T-helper 1 cell treated with Interleukin-12 subunit alpha and Interleukin-12 subunit beta and Interleukin-4 antibody, amounts not matched to agents 30 μg/mL and 1 μg/mL, for 36 hours (primary cell): Measurements from ENCODE around the gene EVI5L.
"Not testable (repeated sequence)": the region's sequence is repeated elsewhere in the genome, so short reads cannot be mapped to it uniquely, and the experiment has no call there.

Experiments
- H3K27ac Mint-ChIP-seq: one replicate; pipeline ENCODE4 v1.8.0; 2021; ENCODE audit warnings: mild to moderate bottlenecking, mixed read lengths
- H3K27me3 Mint-ChIP-seq: one replicate; pipeline ENCODE4 v1.8.0; 2021; ENCODE audit warnings: low read depth, mixed read lengths
- H3K36me3 Mint-ChIP-seq: one replicate; pipeline ENCODE4 v1.8.0; 2021; ENCODE audit warnings: low read depth, mixed read lengths
- H3K4me1 Mint-ChIP-seq: one replicate; pipeline ENCODE4 v1.8.0; 2021; ENCODE audit warnings: low read depth, mixed read lengths
- H3K4me3 Mint-ChIP-seq: one replicate; pipeline ENCODE4 v1.8.0; 2021; ENCODE audit warnings: mild to moderate bottlenecking, moderate library complexity, mixed read lengths
- H3K9me3 Mint-ChIP-seq: one replicate; pipeline ENCODE4 v1.8.0; 2021; ENCODE audit warnings: mixed read lengths

Gene EVI5L

DNA sequence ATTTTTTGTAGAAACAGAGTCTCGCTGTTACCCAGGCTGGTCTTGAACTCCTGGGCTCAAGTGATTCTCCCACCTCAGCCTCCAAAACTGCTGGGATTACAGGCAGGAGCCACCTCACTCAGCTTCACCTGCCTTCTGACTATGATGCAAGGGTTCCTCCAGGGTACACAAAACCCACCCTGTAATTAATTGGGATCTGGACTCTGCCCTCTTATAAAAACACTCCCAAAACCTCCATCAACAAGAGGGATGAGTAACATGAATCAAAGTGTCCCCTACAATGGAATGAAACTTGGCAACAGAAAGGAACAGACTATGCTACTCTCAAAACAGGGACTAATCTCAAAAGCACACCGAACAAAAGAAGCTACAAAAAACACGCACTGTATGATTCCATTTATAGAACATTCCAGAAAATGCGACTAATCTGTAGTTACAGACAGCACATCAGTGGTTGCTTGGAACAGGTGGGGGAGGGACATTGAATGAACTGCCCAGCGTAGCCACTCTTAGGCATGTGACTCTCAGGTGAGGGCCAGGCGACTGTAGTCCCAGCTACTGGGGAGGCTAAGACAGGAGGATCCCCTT lies 47.3 kb downstream of the EVI5L start:
- Mint-ChIP-seq H3K36me3 (no peaks in the 10 kb centered on the region), H3K9me3 (no peaks in the 10 kb centered on the region), H3K27me3 (peaks cover 30% of the 10 kb centered on the region), H3K27ac (no peak overlapping the region), H3K4me3 (no peak overlapping the region), H3K4me1 (peaks cover 1% of the 10 kb centered on the region)

DNA sequence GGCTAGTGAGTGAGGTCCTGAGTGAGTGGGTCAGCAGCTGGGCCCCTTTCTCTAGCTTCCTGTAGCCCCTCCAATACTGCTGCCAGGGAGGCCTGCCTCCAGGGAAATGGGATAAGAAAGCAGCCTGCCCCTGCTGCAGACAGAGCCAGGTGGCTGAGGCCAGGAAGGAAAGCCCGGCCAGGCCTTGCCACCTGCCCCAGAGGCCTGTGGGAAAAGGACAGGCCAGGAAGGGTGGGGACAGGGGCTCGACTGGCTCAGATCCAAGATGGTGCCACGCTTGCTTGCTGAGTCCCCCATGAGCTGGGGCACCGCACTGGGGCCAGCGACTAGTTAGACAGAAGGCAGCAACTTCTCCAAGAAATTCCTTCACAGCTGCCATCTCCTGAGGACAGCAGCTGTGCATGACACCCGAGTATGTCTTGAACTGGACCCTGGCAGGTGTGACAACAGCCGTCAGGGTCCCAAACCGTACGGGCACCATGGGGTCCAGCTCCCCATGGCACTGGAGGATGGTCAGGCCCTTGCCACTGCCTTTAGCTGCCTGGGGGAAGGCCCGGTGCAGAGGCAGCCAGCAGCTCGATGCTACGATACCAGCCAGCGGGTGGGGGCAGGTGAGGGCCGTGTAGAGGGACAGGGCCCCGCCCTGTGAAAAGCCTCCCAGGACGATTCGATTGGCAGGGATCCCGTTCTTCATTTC lies 49.2 kb downstream of the EVI5L start:
- Mint-ChIP-seq H3K27ac (no peak overlapping the region), H3K4me3 (no peak overlapping the region), H3K4me1 (peaks cover 1% of the 10 kb centered on the region), H3K27me3 (peaks cover 20% of the 10 kb centered on the region), H3K9me3 (no peaks in the 10 kb centered on the region), H3K36me3 (no peaks in the 10 kb centered on the region)

DNA sequence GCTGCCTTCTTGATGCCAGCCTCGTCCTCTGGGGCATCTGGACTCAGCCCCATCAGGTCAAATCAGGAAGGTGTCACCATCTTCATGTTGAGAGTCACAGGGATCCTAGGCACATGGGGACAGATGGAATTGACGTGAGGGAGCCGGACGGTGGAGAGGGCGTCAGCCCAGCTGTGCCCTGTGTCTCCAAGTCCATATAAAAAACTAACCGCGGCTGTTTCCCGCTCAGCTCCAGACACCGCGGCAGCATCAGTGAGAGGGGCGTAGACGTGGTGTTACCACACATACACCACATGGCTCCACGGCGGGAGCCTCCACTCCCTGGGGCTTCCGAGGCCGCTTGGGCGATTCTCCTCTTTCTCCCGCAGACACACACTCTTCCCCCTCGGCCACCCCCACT lies 49.8 kb downstream of the EVI5L start:
- peaks cover 16% of the 10 kb centered on the region for H3K27me3 Mint-ChIP-seq
- no peak overlapping the region for H3K4me3 Mint-ChIP-seq
- no peaks in the 10 kb centered on the region for H3K9me3 Mint-ChIP-seq
- no peak overlapping the region for H3K27ac Mint-ChIP-seq
- peaks cover under 1% of the 10 kb centered on the region for H3K4me1 Mint-ChIP-seq
- H3K36me3 Mint-ChIP-seq = no peaks in the 10 kb centered on the region

DNA sequence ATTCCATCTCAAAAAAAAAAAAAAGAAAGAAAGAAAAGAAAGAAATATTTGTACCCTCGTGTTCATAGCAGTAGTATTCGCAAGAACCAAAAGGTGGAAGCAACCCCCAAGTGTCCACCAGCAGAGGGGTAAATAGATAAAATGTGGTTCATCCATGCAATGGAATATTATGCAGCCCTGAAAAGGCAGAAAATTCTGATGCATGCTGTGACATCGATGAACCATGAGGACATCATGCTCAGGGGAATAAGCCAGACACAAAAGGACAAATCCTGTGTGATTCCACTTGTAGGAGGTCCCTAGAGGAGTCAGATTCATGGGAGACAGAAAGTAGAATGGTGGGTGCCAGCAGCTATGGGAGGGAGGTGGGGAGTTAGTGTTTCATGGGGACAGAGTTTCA lies 51.9 kb downstream of the EVI5L start:
- no peaks in the 10 kb centered on the region for H3K9me3 Mint-ChIP-seq

DNA sequence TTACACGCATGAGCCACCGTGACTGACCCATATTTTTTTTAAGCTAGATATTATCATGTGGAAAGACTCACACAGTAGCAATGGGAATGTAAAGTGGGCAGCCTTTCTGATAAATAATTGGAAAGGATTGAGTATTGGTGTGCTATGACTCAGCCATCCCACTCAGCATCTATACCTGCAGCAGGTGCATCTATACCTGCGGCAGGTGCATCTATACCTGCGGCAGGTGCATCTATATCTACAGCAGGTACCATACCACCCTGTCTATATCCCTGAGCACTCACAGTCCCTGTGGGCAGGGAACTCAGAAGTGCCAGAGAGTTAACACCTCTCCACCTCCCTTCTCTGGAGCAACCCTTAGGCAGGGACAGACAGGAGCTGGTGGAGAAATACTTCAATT lies 53.1 kb downstream of the EVI5L start:
- H3K27me3 Mint-ChIP-seq = peaks cover 5% of the 10 kb centered on the region
- no peak overlapping the region for H3K4me3 Mint-ChIP-seq
- H3K27ac Mint-ChIP-seq = no peak overlapping the region
- H3K36me3 Mint-ChIP-seq = no peaks in the 10 kb centered on the region
- no peaks in the 10 kb centered on the region for H3K9me3 Mint-ChIP-seq
- H3K4me1 Mint-ChIP-seq = no peaks in the 10 kb centered on the region

More for the DNA sequence above, 51.9 kb downstream of the EVI5L start:
- Mint-ChIP-seq H3K27me3 (no peaks in the 10 kb centered on the region), H3K4me1 (no peaks in the 10 kb centered on the region), H3K36me3 (no peaks in the 10 kb centered on the region), H3K27ac (no peak overlapping the region), H3K4me3 (no peak overlapping the region)

DNA sequence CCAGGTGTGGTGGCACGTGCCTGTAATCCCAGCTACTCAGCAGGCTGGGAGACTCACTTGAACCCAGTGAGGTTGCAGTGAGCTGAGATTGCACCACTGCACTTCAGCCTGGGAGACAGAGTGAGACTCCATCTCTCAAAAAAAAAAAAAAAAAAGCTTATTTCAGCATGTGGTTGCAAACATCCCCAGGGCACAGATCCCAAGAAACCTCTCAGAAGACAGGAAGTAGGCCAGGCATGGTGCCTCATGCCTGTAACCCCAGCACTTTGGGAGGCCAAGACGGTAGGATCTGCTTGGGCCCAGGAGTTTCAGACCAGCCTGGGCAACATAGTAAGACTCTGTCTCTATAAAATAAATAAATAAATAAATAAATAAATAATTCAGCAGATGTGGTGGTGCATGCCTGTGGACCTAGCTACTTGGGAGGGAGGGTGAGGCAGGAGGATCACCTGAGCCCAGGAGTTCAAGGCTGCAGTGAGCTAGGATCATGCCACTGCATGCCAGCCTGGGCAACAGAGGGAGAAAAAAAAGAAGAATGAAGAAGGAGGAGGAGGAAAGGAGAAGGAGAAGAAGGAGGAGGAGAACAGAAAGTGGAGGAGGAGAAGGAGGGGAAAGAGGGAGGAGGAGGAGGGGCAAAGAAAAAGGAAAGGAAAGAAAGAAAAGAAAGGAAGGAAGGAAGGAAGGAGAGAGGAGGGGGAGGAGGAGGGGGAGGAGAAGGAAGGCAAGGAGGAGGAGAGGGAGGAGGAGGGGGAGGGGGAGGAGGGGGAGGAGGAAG lies 54.0 kb downstream of the EVI5L start:
- no peak overlapping the region for H3K4me3 Mint-ChIP-seq
- H3K36me3 Mint-ChIP-seq = no peaks in the 10 kb centered on the region
- no peaks in the 10 kb centered on the region for H3K9me3 Mint-ChIP-seq
- H3K27me3 Mint-ChIP-seq = peaks cover 9% of the 10 kb centered on the region
- H3K4me1 Mint-ChIP-seq = no peaks in the 10 kb centered on the region
- H3K27ac Mint-ChIP-seq = no peak overlapping the region

DNA sequence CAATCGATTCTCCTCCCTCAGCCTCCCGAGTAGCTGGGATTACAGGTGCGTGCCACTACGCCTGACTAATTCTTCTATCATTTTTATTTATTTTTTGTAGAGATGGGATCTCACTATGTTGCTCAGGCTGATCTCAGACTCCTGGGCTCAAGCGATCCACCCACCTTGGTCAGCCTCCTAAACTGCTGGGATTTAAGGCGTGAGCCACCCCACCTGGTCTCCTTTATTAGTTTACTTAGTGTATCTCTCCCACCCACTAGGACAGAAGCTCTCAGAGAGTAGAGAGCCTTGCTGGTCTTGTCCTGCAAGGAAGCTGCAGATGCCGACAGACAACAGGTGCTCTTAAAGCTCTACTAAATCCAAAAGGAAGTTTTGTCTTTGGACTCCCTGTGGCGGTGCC lies 55.8 kb downstream of the EVI5L start:
- Mint-ChIP-seq H3K27ac (no peak overlapping the region), H3K9me3 (no peaks in the 10 kb centered on the region), H3K36me3 (no peaks in the 10 kb centered on the region), H3K4me1 (no peaks in the 10 kb centered on the region), H3K4me3 (no peak overlapping the region), H3K27me3 (peaks cover 11% of the 10 kb centered on the region)

DNA sequence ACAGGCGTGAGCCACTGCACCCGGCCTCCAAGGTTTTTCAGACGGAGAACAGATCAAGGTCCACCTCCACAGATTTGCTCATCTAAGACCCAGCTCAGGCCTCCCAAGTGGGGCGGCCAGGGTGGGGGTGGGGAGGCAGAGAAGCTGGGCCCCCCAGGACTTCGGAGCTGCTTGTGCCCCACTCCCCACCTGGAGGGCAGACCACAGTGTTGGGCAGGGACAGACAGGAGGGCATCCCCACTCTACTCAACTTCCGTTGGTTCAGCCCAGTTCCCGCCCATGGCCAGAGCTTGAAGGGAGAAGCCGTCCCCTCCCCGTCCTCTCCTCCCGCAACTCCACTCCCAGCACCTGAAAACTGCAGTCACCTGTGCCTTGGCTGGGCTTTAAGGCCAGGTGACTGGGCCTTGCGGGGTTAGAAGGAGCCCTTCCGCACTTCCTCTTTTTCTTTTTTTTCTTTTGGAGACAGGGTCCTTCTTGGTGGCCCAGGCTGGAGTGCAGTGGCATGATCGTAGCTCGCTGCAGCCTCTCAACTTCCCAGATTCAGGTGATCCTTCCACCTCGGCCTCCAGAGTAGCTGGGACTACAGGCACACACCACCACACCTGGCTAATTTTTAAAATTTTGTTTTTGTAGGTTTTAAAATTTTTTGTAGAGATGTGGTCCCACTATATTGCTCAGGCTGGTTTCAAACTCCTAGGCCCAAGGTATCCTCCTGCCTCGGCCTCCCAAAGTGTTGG lies 57.6 kb downstream of the EVI5L start:
- H3K27me3 Mint-ChIP-seq = peaks cover 15% of the 10 kb centered on the region
- H3K4me1 Mint-ChIP-seq = no peaks in the 10 kb centered on the region
- no peak overlapping the region for H3K27ac Mint-ChIP-seq
- no peaks in the 10 kb centered on the region for H3K36me3 Mint-ChIP-seq
- H3K9me3 Mint-ChIP-seq = no peaks in the 10 kb centered on the region
- no peak overlapping the region for H3K4me3 Mint-ChIP-seq

DNA sequence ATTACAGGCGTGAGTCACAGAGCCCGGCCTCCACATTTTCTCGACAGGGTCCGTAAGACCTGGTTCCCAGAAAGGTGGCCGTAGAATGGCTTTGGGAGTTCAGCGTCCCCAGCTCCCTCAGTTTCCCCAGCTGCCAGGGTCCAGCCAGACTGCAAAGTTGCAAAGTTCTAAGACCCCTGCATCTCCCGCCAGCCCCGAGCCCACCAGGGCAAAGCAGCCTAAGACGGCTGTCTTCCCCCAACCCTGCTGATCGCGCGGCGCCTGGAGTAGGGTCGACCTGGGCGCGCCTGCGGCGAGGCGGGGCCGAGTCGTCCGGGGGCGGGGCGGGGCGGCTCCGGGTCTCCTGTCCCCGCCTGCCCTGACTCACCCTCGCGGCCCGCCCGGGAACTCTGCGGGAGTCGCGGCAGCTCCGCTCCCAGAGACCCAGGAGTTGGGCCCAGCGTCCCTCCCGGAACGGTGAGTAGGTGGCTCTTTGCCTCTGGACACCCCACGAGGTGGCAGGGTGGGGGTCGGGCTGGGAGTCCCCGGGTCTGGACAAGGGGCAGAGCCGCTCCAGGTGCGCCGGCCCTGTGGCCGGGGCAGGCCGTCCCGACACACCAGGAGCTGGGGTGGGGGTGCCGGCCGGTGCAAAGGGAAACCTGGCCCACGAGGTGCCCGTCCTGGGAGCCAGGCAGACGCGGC lies 58.3 kb downstream of the EVI5L start, which contains the start of gene LRRC8E:
Gene LRRC8E, plus strand, starts transcription at position 366 of the 681 bp plus-strand sequence. CDS start 7,094 bp downstream, outside the sequence.
- no peaks in the 10 kb centered on the region for H3K36me3 Mint-ChIP-seq
- no peak within 1 kb of the TSS for H3K27ac Mint-ChIP-seq
- no peak within 1 kb of the TSS for H3K4me3 Mint-ChIP-seq
- no peaks in the 10 kb centered on the region for H3K4me1 Mint-ChIP-seq
- H3K27me3 Mint-ChIP-seq = peaks cover 15% of the 10 kb centered on the region
- H3K9me3 Mint-ChIP-seq = no peaks in the 10 kb centered on the region

DNA sequence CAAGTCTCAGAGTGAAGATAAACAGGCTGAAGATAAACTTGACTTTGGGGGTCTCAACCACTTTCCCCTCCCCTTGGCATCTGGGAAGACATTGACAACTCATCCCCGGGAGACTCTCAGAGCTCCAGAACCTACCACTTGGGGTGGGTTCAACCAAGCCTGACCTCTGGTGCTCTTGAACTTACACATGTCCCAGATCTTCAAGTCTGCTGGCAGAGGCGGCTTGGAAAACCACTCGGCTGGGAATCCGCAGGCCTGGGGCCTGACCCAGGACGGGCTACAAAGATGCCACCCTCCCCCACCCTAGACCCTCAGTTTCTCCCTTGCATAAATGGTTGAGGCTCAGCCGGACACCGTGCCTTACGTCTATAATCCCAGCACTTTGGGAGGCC lies 58.8 kb downstream of the EVI5L start:
- no peak overlapping the region for H3K27ac Mint-ChIP-seq
- no peaks in the 10 kb centered on the region for H3K4me1 Mint-ChIP-seq
- no peaks in the 10 kb centered on the region for H3K9me3 Mint-ChIP-seq
- peaks cover 15% of the 10 kb centered on the region for H3K27me3 Mint-ChIP-seq
- no peak overlapping the region for H3K4me3 Mint-ChIP-seq
- no peaks in the 10 kb centered on the region for H3K36me3 Mint-ChIP-seq

DNA sequence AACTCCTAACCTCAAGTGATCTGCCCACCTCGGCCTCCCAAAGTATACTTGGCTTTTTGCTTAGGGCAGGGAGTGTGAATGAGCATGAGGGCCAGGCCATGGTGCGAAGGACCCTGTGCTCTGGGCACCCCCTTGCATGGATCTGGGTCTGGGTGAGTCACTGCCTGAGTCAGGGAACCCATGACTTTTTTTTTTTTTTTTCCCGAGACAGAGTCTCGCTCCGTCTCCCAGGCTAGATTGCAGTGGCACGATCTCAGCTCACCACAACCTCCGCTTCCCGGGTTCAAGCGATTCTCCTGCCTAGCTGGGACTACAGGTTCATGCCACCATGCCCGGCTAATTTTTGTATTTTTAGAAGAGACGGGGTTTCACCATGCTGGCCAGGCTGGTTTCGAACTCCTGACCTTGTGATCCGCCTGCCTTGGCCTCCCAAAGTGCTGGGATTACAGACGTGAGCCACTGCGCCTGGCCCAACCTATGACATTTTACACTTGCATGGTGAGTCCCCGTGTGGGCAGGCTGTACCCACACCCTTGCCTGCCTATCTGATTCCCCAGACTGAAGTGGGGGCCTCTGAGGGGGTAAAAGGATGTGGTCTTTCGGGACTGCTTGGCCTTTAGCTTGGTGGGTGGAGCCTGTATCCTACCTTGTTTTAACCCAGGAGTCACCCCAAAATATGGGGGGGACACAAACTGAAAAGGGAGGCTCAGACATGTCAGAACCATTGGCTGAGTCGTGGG lies 63.5 kb downstream of the EVI5L start:
- not testable (repeated sequence) for H3K36me3 Mint-ChIP-seq, H3K9me3 Mint-ChIP-seq, H3K27ac Mint-ChIP-seq, H3K27me3 Mint-ChIP-seq, H3K4me3 Mint-ChIP-seq, H3K4me1 Mint-ChIP-seq

DNA sequence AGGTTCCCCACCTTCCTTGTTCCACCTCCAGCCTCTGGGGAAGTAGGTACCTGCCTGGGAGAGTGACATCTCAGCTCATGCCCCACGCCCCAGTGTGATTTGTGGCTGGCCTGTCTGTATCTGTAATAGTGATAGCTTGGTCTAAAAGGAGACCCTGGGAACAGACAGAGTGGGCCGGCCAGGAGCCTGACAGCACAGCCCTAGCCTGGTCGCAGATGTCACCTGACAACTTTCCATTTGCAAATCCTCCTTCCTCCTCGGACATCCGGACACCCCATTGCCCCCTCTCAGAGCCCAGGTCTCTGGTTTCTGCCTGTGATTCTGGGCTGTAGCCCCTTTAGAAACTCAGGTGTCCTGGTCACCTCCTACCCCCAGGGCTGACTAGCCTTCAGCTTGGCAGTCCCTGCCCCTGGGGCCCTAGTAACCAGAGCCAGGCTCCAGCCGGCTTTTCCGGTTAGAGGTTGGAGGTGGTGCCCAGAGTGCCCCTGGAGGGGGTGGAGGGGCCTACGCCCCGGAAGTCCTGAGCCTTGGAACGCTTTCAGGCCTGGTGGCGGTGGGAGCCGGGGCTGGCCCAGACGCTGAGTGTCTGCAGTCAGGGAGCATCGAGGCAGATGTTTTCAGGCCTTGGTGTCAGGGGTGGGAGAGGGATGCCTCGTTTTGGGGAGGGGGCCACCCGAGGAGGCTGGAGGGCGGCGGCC lies 64.7 kb downstream of the EVI5L start:
- Mint-ChIP-seq H3K4me1 (no peaks in the 10 kb centered on the region), H3K27ac (no peak overlapping the region), H3K9me3 (no peaks in the 10 kb centered on the region), H3K4me3 (no peak overlapping the region), H3K27me3 (peaks cover 4% of the 10 kb centered on the region), H3K36me3 (no peaks in the 10 kb centered on the region)

DNA sequence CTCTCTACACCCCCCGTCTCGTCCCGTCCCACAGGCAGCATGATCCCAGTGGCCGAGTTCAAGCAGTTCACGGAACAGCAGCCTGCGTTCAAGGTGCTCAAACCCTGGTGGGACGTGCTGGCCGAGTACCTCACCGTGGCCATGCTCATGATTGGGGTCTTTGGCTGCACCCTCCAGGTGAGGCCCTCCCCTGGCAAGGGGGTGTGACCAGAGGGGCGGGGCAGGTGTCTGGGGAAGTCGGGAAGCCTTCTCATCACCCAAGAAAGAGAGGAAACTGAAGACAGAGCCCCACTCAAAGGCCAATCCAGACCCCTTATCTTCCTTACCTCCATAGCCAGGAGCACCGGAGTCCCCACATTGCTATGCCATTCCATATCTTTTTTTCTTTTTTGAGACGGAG lies 65.5 kb downstream of the EVI5L start:
- Mint-ChIP-seq H3K36me3 (no peaks in the 10 kb centered on the region), H3K4me1 (no peaks in the 10 kb centered on the region), H3K9me3 (no peaks in the 10 kb centered on the region), H3K4me3 (no peak overlapping the region), H3K27me3 (peaks cover 4% of the 10 kb centered on the region), H3K27ac (no peak overlapping the region)
